Measurements from ENCODE around the gene FAM151B. TPM values are rescaled to one million over a fixed set of nuclear protein-coding genes. Genes with fewer than 3 reads are reported as not detected.

The FAM151B gene
- total and polyA plus RNA-seq, 2 of the 8 experiments (the other 6 are each of a cell fraction or from before 2014, with no cell fraction given), result 0.62 to 1.1 TPM

- Histone ChIP-seq H3K18ac (ENCODE audit: extremely low read depth, low read length) (no peak overlapping the region), H3K79me2 (ENCODE audit: control insufficient read depth in 1 of 2, insufficient read depth in 2 of 2, low read length in 2 of 2) (no peaks in the 10 kb centered on the region), H2BK12ac (ENCODE audit: low read depth, low read length) (peak overlapping the region; percentile 55; the same call in 1 of the 2 replicates), H3K23me2 (ENCODE audit: low read depth, low read length) (peaks cover 13% of the 10 kb centered on the region; the same call in 1 of the 2 replicates), H2BK20ac (ENCODE audit: low read length) (no peak overlapping the region), H4K8ac (ENCODE audit: extremely low read depth, insufficient read depth, low read length) (peak overlapping the region; percentile 83), H3K9ac (replicated peaks in 1 of 4; ENCODE audit: extremely low read depth in 1 of 4, low read depth in 3 of 4, low read length in 3 of 4) (no peak overlapping the region; a peak in 1 of 7 replicates), H2AFZ (ENCODE audit: low read length) (peak overlapping the region; percentile 76; the same call in 1 of the 2 replicates), H2BK120ac (replicated peaks; ENCODE audit: low read depth, low read length) (no peak overlapping the region), H3K23ac (ENCODE audit: insufficient read length) (no peak overlapping the region), H3K56ac (replicated peaks; ENCODE audit: insufficient read length, low read depth, low read length) (no peak overlapping the region), H4K20me1 (replicated peaks in 1 of 2; ENCODE audit: control insufficient read depth in 1 of 2, insufficient read depth in 2 of 2, low read length in 2 of 2) (no peaks in the 10 kb centered on the region), H4K5ac (ENCODE audit: insufficient read length, low read depth, low read length) (no peak overlapping the region), H3K79me1 (ENCODE audit: low read depth, low read length) (no peaks in the 10 kb centered on the region), H3K36me3 (ENCODE audit: control insufficient read depth in 2 of 4, insufficient read depth in 4 of 4, low read length in 3 of 4) (no peaks in the 10 kb centered on the region), H3K4me3 (ENCODE audit: extremely low read depth in 1 of 4, insufficient read depth in 2 of 4, low read depth in 3 of 4, low read length in 4 of 4) (peak overlapping the region; percentile 36 to 77 (median 50)), H3K4me2 (ENCODE audit: insufficient read depth in 1 of 2, low read depth in 2 of 2, low read length in 2 of 2) (peak overlapping the region; percentile 90 to 93), H3K14ac (ENCODE audit: insufficient read length) (no peak overlapping the region), H4K91ac (replicated peaks; ENCODE audit: insufficient read length, low read length) (no peak overlapping the region), H3K9me3 (ENCODE audit: insufficient read depth in 2 of 2, low read depth in 1 of 2, low read length in 1 of 2) (no peaks in the 10 kb centered on the region), H3K27me3 (replicated peaks in 1 of 4; ENCODE audit: control insufficient read depth in 3 of 4, extremely low read depth in 1 of 4, insufficient read depth in 3 of 4, low read length in 3 of 4) (peaks cover 16 to 32% (median 25%) of the 10 kb centered on the region in 4 experiments), H2AK5ac (ENCODE audit: low read depth, low read length) (no peak overlapping the region), H2BK15ac (ENCODE audit: low read length) (no peak overlapping the region), H3K4me1 (replicated peaks in 1 of 4; ENCODE audit: control insufficient read depth in 3 of 4, insufficient read depth in 4 of 4, low read length in 3 of 4) (peaks cover 0 to 4% (median 0%) of the 10 kb centered on the region in 4 experiments; a peak in 2 of 7 replicates), H3K4ac (replicated peaks; ENCODE audit: insufficient read length, low read depth, low read length) (no peak overlapping the region), H2BK5ac (ENCODE audit: low read depth, low read length) (no peak overlapping the region), H3K27ac (ENCODE audit: low read depth, low read length) (no peak overlapping the region)
- FAIRE-seq (no peak), DNase-seq (ENCODE audit: low read depth in 1 of 2, low spot score in 2 of 2) (peak in 1 of 2 experiments; percentile 77)
- CTCF ChIA-PET (ENCODE audit: partially characterized antibody), result interaction anchor here (0.6 to 2.0 kb wide), 11 partner anchors 10 to 397 kb away, joined by 3 to 8 read pairs (median 3); no protein-coding TSS in a partner anchor
- 3% methylated on average over 40 of the region's 89 CpGs; no CpG with 5 or more reads in 1 of the 2 experiments for WGBS, 2 experiments (ENCODE audit: extremely low coverage in 1 of 2, insufficient coverage in 1 of 2, insufficient read length in 1 of 2, insufficient replicate concordance in 2 of 2, low coverage in 1 of 2, low lambda C conversion rate in 2 of 2, missing lambda C conversion rate in 1 of 2)
- POLR2A ChIA-PET (ENCODE audit: partially characterized antibody), result interaction anchor here (0.6 to 1.7 kb wide), 10 partner anchors 8 to 315 kb away, joined by 3 to 7 read pairs (median 3); partner anchors contain the start of genes FAM151B and MSH3
- TF ChIP-seq POLR2AphosphoS5 (IDR thresholded peaks at IDR 0.05; ENCODE audit: low read depth, low read length), result no peak
- TF ChIP-seq RBBP5 (IDR thresholded peaks at IDR 0.05; ENCODE audit: borderline replicate concordance, low read depth, low read length), result peak; percentile 34; the same call in 1 of the 2 replicates
- TF ChIP-seq CTBP2 (IDR thresholded peaks at IDR 0.05; ENCODE audit: borderline replicate concordance, insufficient read depth, insufficient read length, low read length), result no peak
- TF ChIP-seq NANOG (IDR thresholded peaks at IDR 0.05; ENCODE audit: insufficient read depth, low read depth, low read length, poor library complexity, severe bottlenecking), result no peak
- no peak for TF ChIP-seq GTF2F1 (IDR thresholded peaks at IDR 0.05; ENCODE audit: borderline replicate concordance, low read depth, low read length)
- no peak for TF ChIP-seq TCF12 (IDR thresholded peaks at IDR 0.05; ENCODE audit: low read depth, low read length)
- no peak for TF ChIP-seq TAF1 (IDR thresholded peaks at IDR 0.05; ENCODE audit: low read depth, low read length)
- TF ChIP-seq, protein P1, sequence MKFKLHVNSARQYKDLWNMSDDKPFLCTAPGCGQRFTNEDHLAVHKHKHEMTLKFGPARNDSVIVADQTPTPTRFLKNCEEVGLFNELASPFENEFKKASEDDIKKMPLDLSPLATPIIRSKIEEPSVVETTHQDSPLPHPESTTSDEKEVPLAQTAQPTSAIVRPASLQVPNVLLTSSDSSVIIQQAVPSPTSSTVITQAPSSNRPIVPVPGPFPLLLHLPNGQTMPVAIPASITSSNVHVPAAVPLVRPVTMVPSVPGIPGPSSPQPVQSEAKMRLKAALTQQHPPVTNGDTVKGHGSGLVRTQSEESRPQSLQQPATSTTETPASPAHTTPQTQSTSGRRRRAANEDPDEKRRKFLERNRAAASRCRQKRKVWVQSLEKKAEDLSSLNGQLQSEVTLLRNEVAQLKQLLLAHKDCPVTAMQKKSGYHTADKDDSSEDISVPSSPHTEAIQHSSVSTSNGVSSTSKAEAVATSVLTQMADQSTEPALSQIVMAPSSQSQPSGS (IDR thresholded peaks at IDR 0.05; ENCODE audit: low read length), result no peak
- TF ChIP-seq MAX (IDR thresholded peaks at IDR 0.05), result no peak; the same call in none of the 2 replicates
These were observed 81.4 kb downstream of the FAM151B start for GRCh38 chr5:80569086-80569960.
